ENCODE results near the gene ALAS1. TPM values are rescaled to one million over a fixed set of nuclear protein-coding genes. Genes with fewer than 3 reads are reported as not detected.

Gene ALAS1
- polyA plus RNA-seq, 12 donors, result 26.5 to 55.3 (median 29.5) TPM; not detected in 1

DNA sequence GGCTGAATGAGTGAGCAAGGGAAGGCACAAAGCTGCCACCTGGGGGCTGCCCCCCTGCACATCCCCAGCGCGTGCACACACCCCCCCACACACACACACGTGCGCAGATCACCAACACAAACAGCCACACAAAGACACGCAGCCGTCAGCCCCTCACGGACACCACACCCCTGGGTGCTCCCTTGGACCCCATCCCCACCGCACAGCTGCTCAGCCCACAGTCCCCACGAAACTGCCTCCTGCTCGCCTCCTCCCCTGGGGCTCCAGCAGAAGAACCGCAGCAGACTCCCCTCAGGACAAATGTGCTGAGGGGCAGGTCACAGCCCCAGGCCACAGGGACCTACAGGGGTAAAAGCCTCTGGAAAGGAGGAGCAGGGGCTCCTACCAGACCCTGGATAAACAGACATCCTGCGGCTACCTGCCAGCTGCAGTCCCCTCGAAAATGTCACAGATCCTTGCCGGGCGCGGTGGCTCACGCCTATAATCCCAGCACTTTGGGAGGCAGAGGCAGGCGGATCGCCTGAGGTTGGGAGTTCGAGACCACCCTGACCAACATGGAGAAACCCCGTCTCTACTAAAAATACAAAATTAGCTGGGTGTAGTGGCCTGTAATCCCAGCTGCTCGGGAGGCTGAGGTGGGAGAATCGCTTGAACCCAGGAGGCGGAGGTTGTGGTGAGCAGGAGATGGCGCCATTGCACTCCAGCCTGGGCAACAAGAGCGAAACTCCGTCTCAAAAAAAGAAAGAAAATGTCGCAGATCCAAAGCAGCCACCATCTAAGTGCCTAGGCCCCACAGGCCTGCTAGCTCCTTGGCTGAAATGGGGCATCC lies 34.5 kb downstream of the ALAS1 start:
- no peak for DNase-seq

- no peak for DNase-seq
Measured at GRCh38 chr3:52233108-52233591, 35.2 kb downstream of the ALAS1 start.

DNA sequence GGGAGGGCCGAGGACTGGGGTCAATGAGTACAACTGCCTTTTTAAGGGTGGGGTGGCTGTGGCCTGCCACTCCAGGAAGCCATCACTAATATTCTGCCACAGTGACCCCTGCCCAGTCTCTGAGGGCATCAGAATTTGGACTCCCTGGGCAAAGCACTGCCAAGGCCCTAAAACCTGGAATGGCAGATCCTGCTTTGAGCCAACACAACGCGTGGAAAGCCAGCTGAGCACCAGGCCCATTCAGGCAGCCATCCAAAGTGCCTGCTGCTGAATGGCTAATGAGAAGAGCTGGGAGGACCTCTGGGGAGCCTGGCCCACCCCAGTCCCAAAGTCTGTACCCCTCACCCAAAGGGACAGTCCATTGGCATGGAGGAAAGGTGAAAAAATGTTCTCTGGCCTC lies 36.0 kb downstream of the ALAS1 start:
- no peak for DNase-seq

DNA sequence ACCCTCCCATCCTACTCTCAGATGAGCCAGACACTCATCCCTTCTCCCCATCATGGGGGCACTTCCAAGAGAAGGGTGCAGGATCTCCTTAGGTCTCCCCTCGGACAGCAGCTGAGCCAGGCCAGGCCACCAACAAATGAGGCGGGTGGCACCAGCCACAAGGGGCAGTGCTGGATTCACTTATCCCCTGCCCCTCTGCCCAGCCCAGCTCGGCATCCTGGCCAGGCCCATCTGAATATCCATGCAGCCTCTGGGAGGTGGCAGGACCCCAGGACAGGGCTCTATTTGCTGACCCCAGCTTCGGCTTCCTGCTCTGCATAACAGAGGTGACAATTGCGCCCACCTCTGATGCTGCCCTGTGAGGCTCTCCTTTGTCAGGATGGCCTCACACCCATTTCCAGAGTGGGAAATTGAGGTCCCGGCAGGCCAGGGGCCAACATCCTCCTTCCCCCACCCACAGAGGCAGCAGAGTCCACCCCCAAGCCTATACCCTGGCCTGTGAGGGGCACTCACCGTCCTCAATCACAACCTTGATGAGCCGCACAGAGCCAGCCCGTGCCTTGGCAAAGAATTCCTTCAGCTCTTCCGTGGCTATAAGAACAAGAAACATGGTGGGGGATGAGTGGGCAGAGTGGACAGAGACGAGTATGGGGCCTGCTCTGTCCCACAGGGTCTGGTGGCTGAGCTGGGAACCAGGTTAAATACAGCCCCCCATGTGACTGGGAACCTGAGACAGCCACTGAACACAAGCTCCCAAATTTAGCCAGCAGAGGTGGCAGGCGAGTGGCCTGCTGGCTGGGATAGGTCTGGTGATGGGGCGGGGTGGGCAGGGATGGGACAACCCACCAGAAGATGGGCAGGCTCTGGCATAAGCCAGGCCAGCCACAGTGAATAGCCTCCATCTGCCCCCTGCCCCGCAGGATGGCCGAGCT lies 36.8 kb downstream of the ALAS1 start:
- DNase-seq, result no peak

GRCh38 chr3:52236424-52236886 lies 38.5 kb downstream of the ALAS1 start:
- no peak for DNase-seq

DNA sequence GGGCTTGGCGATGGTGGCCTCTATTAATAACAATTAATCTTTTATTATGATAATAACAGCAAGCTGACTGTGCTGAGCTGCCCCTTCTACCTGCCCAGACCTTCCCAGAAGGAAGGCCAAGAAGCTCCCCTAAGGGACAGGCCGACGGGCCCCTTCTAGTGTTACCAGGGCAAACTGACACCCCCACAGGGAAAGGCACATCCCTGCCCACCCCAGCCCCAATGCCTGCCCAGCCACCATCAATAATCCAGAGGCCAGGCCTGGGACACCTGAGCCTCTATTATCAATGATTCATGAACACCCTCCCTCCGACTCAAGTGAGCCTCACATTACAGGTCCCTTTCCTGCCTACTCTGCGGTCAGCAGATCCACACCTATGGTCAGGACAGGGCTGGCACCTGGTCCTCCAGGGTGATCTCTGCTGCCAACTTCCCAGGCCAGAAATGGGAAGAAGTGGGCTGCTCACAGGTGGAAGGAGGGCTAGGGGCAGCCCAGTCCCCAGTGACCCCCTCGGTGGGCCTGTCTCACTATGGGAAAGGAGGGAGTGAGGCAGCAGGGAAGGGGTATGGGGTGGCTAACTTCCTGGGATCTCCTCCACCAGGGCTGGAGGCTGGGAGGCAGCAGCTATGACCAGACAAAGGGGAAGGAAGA lies 39.2 kb downstream of the ALAS1 start:
- DNase-seq, result no peak

DNA sequence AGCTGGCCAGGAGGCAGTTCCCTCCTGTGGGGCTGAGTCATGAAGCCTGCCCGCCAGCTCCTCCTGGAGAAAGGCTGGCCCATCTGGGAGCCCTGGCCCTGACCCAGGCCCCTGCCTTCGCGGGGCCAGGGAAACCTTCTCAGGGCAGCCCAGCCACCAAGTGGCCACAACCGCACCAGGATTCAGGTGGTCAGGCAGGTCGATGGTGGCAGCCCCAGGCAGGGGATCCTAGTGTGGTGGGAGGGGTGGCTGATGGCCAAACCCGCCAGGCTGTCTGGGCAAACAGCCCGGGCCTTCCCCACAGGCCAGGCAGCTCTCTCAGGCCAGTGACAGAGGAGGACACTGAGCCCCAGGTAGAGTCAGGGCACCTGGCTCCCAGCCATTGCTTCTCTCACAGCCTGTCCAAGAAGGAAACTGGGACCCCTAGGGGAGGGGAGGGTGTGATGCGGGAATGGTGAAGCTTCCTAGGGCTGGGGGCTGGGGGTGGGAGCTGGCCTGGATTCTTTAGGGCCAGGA lies 39.8 kb downstream of the ALAS1 start:
- no peak for DNase-seq

- no peak for DNase-seq
Measured at GRCh38 chr3:52238193-52238760, 40.3 kb downstream of the ALAS1 start.

GRCh38 chr3:52238761-52239701 lies 41.1 kb downstream of the ALAS1 start, which contains the start of gene TWF2:
Gene TWF2 (minus strand): TSS chr3:52239158. CDS start chr3:52239016, 142 bp downstream.
- DNase-seq, result peak; percentile 80

DNA sequence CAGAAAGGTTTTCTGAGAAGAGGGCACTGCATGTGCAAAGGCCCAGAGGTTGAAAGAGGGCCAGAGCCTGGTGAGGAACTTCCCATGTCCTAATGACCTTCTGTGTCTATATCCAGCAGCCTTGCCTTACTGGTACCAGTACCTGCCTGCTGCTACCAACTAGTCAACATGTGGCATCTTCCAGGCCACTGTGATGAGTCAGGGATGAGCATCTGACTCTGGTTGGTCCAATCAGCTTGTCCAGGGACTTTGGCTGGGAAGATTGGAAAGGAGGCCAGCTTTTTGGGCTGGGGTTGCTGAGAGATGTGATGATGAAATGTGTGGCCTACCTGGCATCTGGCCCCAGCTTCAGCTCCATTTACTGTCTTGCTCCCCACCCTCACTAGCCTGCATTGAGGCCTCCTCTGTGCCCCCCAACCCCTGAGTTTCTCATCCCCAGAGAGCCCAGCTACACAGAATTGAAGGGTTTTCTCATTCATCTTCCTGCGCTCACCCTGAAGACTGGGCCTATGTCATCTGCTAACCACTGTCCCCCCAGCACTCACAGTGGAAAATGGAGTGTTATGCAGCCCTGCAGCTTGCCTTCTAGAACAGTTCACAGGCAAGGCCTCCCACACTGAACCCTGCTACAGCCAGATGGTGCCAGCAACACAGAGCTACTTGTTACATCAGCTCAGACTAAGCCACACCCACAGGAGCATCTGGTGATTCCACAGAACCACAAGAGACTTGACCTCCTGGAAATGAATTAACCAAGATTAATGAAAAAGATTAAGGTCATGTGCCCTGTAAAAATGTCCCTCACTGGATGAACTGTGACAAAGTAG lies 42.3 kb downstream of the ALAS1 start:
- DNase-seq, result no peak

DNA sequence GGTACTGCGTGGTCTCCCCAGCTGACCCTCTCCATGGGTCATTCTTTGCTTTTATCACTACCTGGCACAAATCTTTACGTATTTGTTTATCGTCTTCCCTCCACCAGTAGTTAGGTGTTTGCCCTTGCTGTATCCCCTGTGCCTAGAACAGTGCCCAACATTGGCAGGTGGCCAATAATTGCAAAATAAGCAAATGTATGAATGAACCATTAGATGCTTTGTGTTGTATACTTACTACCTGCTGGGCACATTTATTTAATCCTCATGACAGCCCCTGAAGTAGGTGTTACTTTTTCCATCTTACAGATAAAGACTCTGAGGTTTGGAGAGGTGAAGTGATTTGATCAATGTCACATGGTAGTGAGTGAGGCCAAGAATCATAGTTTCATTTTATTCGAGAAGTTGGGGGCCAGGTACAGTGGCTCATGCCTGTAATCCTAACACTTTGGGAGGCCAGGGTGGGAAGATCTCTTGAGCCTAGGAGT lies 43.0 kb downstream of the ALAS1 start:
- no peak for DNase-seq

DNA sequence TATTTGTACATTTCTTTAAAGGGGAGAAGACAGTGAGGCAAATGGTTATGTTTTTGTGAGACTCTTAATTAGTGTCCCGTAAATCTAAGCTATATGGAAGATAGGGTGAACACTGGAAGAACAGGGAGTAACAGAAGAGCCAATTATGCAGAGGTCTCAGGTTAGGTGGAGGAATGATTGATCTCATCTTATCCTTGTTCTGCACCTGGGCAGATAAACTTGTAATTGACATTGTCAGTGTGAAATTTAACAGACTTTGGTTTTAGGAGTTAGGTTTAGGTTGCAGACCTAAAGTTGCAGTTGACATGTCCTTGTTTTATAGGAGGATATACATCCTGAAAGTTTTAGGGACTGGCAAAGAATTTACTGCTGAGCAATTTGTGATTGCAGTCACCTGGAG lies 44.1 kb downstream of the ALAS1 start:
- DNase-seq, result no peak

DNA sequence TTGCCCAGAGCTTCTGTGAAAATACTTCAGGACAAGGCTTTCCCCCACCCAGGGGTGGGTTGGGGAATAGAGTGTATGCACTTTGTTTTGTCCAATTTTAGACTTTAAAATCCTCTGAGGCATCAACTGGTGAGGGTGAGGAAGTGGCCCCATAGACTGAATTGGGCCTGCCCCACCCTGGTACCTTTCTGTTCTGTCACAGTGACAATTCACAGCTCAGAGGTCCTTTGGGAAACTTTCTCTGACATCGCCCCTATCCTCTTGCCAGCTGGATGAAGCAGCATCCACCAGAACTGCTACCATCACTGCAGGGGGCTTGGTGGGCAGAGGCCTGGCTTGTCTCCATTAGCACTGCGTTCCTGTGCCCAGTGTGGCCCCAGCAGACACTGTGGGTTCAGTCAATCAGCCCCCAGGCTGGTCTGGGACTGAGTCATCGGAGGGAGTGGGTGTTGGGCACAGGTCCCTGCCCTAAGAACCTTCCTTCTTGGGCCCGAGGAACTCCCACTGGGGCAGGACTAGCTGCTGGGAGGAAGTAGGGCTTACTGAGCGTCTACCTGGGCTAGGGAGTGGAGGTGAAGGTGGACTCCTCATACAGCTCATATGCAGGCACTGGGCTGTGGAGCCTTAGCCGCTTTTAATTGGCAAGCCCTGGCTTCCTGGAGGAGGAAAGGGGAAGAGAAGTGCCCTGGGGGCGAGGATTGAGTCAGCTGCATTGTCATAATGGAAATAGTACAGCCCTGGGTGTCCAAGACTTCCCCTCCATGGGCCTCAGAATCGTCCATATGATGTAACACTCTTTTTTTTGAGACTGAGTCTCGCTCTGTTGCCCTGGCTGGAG lies 46.0 kb downstream of the ALAS1 start:
- DNase-seq, result no peak

- no peak for DNase-seq
Measured at GRCh38 chr3:52245322-52246263, 47.6 kb downstream of the ALAS1 start, which contains the start of gene PPM1M. Gene PPM1M (plus strand): TSS chr3:52245759. CDS start chr3:52245825, 66 bp downstream.

- no peak for DNase-seq
Measured at GRCh38 chr3:52246264-52246620, 48.3 kb downstream of the ALAS1 start.

DNA sequence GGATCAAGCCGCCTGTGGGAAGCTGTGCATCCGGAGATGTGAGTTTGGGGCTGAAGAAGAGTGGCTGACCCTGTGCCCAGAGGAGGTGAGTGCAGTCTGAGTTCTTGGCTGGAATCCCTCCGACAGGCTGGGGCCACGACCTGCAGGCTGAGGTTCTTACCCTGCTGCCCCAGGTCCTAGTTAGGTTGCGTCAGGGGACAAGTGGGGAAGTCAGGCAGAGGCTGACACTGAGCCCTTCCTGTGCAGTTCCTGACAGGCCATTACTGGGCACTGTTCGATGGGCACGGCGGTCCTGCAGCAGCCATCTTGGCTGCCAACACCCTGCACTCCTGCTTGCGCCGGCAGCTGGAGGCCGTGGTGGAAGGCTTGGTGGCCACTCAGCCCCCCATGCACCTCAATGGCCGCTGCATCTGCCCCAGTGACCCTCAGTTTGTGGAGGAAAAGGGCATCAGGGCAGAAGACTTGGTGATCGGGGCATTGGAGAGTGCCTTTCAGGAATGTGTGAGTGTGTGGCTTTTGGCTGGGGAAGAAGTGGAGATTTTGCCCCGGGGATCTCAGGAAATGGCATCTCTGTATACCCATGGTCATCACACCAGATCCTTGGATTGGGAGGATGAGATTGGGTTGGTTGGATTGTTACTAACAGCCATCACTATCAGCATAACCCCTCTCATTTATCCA lies 48.9 kb downstream of the ALAS1 start:
- DNase-seq, result no peak
